ENCODE data around the gene SIDT1.

Gene SIDT1

DNA sequence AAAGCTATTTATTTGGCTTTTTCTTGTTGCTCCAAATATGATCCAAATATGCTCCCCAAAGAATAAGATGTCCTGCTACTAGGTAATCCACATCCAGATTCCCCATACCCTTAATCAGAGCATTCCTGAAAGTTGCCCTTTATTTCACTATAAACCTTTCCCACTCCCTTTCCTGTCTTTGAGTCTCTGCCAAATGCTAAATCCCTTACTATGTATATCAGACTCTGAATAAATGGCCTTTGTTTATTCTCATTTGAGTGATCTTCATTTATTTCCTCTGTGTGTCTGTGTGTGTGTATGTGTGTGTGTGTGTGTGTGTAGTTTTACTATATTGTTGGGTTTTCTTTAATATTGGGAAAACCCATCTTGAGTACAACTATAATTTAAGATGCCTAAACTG, 10.4 kb upstream of the SIDT1 start:
- TF ChIP-seq, protein P1, sequence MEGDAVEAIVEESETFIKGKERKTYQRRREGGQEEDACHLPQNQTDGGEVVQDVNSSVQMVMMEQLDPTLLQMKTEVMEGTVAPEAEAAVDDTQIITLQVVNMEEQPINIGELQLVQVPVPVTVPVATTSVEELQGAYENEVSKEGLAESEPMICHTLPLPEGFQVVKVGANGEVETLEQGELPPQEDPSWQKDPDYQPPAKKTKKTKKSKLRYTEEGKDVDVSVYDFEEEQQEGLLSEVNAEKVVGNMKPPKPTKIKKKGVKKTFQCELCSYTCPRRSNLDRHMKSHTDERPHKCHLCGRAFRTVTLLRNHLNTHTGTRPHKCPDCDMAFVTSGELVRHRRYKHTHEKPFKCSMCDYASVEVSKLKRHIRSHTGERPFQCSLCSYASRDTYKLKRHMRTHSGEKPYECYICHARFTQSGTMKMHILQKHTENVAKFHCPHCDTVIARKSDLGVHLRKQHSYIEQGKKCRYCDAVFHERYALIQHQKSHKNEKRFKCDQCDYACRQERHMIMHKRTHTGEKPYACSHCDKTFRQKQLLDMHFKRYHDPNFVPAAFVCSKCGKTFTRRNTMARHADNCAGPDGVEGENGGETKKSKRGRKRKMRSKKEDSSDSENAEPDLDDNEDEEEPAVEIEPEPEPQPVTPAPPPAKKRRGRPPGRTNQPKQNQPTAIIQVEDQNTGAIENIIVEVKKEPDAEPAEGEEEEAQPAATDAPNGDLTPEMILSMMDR (IDR thresholded peaks at IDR 0.05; ENCODE audit: borderline replicate concordance, control extremely low read depth, extremely low read depth, insufficient read depth, missing control alignments), result no peak
- no peak for DNase-seq (ENCODE audit: low spot score)
- in situ Hi-C loops (cut with MboI; ENCODE audit: low sequenced_read_pairs, unreplicated experiment), result no loop called here

DNA sequence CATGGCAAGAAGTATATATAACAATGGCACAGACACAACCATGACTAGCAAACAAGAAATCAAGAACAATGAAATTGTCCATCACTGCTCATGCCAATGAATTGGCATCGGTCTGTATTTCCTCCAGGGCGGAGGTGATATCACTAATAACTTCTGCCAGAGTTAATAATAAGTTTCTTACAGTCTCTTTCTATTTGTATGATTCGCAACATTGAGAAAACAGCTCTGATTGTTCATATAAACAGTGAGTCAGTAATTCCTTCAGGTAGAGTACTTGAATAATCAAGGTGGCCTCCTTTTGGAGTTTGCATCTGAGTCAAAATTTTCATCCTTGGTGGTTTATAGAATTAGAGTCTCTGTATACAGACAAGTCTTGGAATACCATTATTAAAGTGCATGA, 9.1 kb upstream of the SIDT1 start:
- in situ Hi-C loops (cut with MboI; ENCODE audit: low sequenced_read_pairs, unreplicated experiment), result no loop called here
- TF ChIP-seq, protein P1 (IDR thresholded peaks at IDR 0.05; ENCODE audit: borderline replicate concordance, control extremely low read depth, extremely low read depth, insufficient read depth, missing control alignments), result no peak
- no peak for DNase-seq (ENCODE audit: low spot score)

DNA sequence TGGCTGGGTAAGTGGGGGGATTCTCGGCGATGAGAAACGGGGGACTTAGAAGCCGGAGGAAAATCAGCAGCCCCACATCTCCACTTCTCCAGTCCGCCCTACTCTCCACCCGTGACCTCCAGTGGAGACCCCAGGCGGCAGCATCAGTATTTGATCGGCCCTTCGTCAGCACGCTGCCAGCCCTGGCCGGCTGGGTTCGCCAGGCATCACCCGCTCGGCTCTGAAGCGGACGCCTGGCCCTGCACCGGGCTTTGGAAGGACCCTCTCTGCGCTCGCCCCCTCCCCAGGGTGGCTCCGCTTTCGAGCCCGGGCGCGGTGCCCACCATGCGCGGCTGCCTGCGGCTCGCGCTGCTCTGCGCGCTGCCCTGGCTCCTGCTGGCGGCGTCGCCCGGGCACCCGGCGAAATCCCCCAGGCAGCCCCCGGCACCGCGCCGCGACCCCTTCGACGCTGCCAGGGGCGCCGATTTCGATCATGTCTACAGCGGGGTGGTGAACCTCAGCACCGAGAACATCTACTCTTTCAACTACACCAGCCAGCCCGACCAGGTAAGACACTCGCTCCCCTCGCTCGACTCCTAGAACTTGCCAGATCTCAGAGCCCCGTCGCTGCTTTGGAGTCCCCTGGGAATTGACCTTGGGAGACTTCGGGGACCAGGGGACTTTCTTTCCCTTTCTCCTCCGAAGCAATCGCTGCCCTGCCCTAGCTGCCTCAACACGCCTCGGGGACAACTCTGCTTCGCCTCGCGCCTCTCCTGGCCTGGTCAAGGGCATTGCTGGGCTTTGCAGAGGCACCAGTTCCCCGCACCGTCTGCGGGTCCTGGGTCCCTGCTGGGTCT, 561 bp downstream of the SIDT1 start:
- DNase-seq (ENCODE audit: low spot score), result peak; percentile 41
- TF ChIP-seq, protein P1 (IDR thresholded peaks at IDR 0.05; ENCODE audit: borderline replicate concordance, control extremely low read depth, extremely low read depth, insufficient read depth, missing control alignments), result no peak
- in situ Hi-C loops (cut with MboI; ENCODE audit: low sequenced_read_pairs, unreplicated experiment), result no loop called here

DNA sequence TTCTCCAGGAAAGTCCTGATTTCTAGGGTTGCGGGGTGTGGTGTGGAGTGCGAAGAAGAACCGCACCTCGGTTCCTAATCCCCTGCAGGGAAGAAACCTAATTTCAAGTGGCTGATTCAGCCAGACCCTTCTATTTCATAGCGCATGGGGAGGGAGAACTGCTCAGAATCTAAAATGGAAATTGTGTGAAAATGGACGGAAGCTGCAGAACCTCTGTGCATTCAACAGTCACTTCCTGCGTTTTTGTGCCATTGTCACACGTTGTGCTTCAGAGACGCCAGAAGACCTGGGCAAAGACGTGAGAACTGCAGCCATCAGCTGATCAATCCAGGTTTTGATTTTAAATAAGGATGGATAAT, 1.2 kb downstream of the SIDT1 start:
- peak; percentile 41 for DNase-seq (ENCODE audit: low spot score)
- in situ Hi-C loops (cut with MboI; ENCODE audit: low sequenced_read_pairs, unreplicated experiment), result no loop called here

DNA sequence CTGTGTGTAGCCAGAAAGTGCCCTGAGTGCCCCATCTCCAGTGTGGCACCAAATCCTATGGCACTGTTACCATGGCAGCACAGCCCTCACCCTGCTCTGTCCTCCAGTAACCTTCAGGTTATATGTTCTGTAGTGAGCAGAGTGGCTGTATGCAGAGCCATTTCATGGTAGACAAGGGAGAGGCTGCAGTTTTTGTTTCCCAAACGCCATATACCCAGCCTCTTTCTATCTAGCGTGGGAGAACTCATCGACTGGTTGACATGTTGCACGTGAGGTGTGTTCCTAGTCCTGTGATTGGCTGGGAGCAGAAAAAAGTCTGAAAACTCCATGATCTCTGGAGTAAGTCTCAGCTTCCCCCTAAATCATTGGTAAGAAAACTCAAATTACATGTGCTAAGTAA, 2.0 kb downstream of the SIDT1 start:
- no peak for DNase-seq (ENCODE audit: low spot score)
- TF ChIP-seq, protein P1 (IDR thresholded peaks at IDR 0.05; ENCODE audit: borderline replicate concordance, control extremely low read depth, extremely low read depth, insufficient read depth, missing control alignments), result no peak
- in situ Hi-C loops (cut with MboI; ENCODE audit: low sequenced_read_pairs, unreplicated experiment), result no loop called here

More for the DNA sequence above, 1.2 kb downstream of the SIDT1 start:
- TF ChIP-seq, protein P1 (IDR thresholded peaks at IDR 0.05; ENCODE audit: borderline replicate concordance, control extremely low read depth, extremely low read depth, insufficient read depth, missing control alignments), result no peak

DNA sequence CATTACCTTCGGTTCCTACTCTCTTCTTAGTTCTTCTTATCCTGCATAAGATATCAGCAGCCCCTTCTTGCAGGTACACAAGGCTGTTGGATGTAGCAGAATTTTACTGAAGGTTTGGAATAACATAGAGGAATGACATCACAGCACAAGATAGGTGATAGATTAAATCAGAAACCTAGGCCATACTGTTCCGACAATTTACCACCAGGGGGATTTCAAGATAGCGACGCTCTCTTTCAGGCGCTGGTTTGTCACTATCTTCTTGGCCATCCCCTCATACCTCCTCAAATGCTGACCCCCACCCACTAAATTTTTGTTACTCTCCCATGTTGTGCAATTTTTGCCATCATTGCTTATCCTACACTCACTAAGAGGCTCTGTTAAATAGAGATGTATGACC, 3.5 kb downstream of the SIDT1 start:
- no peak for DNase-seq (ENCODE audit: low spot score)
- TF ChIP-seq, protein P1 (IDR thresholded peaks at IDR 0.05; ENCODE audit: borderline replicate concordance, control extremely low read depth, extremely low read depth, insufficient read depth, missing control alignments), result no peak
- in situ Hi-C loops (cut with MboI; ENCODE audit: low sequenced_read_pairs, unreplicated experiment), result no loop called here
